Stimulated activated CD8-positive, alpha-beta memory T cell treated with anti-CD3 and anti-CD28 coated beads, Interleukin-15, amount 100 ng/mL, for 1 hour (primary cell): Measurements from ENCODE around the gene HIVEP3.

Source experiments
- DNase-seq: peaks from one replicate; pipeline ENCODE4 v3.0.0-alpha.2; 2020; ENCODE audit warnings: low read depth

Gene HIVEP3

DNA sequence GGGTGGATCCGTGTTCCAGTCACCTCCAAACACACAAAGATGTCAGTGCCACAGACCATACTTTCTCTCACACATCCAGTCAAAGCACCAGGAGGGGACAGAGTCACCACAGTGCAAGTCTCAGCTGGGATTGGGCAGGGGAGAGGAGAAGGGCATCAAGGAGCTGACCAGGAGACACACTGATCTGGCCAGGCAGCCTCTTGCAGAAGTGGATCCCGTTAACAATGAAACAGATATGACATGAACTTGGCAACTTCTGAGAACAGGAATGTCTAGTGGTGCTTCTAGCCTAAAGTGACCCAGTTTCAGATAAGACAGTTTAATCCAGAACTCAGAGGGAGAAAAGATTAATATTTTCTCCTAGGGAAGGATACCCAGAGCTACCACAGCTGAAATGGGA lies 71.0 kb downstream of the HIVEP3 start:
- no peak for DNase-seq

DNA sequence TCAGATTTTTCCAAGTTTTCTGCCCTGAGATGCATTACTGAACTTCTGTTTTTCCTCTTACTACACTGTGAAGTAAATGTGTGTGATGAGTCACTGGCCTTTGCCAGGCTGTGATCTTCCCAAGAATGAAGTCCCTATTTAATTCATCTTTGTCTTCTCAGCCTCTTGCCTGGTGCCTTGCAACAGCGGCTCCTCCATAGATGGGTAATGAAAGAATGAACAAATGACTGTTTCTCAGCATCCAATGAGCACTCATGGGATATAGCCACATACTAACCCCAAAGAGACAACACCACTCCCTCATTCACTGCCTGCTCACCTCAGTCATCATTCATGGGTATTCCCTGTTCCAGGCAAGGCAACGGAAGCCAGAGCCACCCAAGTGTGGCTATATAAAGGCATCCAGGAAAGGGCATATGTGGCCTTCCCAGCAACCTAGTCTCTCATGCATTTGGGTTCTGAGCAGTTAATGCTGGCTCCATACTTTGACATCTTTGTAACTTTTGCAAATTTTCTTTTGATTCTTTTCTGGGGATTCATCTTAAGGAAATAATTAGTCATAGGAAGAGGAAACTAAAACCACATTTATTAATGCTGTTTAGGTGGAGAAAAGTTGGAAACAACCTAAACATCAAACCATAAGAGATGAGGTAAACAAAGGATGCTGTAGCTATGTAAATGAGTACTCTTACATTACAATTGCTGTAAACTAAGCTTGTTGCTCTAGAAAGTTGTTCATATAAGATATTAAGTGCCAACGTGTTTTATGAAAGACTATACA lies 71.9 kb downstream of the HIVEP3 start:
- no peak for DNase-seq

DNA sequence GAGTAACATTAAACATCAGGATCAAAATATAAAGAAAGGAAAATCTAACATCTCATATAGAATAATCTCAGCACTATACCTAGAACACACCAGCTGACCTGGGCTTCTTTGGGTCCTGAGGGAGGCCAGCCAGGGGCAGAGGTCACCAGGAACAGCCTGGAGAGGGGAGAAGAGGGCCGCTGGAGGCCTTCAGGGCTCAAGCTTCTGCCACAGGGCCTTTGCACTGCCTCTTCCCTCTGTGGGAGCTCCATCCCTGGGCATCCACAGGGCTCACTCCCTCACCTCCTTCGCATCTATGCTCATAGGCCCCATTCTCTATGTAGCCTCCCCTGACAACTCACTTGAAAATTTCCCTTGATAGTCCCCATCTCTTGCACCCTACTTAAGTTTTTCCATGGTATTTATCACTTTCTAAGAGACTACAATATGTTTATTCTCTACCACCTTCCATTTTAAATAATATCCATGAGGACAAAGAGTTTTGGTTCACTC lies 73.9 kb downstream of the HIVEP3 start:
- DNase-seq = no peak

DNA sequence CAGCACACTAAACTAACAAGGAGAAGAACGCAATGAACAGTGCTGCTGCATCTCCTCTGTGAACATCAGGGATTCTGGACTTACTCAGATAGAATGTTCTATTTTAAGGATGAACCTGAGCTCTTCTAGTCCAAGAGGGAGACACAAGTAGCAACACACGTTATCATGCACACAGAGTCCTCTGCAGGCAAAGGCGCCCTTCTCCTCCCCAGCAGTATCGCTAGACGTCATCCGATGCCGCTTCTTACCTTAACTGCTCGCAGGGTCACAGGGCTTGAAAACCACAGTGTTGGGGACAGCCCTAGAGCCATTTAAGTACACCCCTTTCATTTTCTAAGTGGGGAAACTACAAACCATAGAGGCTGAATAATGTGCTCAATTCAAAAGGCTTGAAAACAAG lies 74.5 kb downstream of the HIVEP3 start:
- DNase-seq = no peak

DNA sequence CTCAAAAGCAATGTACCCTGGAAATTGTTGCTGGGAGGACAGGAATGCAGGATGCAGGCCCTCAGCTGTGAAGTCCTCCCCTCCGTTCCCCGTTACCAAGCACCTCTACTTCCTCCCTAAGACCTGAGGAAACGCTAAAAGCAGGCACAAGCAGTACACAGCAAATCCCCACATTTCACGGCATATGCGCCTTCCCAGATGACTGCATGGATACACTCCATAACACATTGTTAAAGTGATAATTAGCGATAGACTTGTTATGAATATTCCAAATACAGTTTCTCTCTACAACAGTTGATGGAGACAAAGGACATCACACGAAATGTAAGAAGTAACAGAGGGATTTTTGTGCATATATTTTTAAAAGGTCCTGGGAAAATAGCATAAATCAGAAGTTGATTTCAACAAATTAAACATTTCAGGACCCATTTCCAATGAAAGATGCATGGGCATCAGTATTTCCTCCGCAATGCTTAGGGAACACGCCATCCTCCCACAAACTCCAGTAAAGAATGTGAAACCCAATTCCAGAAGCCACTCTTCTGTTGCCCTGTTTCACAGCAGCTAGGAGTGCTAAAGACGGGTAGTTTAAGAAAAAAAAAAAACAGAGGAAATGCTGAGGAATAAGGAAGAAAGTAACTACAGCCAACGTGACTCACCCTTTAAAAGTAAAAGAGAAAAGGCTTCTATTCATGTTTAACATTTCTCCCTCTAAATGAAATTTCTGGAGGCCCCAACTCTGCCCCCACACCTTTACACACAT lies 75.5 kb downstream of the HIVEP3 start:
- no peak for DNase-seq

DNA sequence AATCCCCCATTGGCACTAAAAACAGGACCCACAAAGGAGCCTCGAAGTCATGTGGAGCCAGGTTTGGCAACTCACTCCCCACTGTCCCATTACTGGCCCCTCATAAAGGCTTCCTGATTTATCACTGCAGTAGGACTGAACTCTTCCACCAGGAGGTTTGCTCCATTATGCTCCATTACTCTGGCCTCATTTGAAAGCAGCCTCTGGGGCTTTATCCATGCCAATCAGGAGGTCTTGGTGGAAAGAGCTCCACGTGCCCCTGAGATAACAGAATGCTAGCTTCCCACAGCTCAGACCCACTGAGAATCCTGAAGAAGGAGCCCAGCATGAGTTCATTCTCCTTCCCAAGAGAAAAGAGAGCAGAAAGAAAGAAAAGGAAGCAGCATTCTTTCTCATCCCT lies 76.4 kb downstream of the HIVEP3 start:
- no peak for DNase-seq

DNA sequence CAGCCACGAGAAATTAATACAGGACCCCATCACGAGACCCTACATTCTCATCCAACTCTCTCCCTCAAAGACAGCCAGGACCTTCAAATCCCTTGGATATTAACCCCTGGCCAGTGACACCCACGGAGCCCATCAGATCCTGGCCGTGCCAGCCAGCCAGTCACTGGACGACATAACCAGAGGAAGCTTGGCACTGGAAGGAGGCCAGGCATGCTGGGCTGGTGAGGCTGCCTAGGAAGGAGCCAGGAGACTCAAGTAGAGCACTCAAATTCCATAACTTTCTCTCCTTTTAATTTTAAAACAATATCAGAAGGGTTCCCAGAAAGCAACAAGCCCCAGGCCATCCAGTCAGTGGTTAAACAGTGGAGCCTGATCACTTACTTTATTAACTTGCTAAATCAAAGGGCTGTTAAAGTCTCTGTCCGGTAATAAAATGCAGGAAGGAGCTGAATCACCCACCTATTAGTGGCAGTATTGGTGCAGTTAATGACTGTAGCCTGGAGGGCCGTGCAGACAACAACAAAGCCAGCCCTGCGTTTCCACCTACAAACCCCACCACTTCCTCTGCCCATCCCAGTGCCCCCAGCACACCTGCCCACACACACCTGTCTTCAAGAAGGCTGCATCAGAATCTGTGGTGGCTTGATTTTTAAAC lies 78.0 kb downstream of the HIVEP3 start:
- no peak for DNase-seq

DNA sequence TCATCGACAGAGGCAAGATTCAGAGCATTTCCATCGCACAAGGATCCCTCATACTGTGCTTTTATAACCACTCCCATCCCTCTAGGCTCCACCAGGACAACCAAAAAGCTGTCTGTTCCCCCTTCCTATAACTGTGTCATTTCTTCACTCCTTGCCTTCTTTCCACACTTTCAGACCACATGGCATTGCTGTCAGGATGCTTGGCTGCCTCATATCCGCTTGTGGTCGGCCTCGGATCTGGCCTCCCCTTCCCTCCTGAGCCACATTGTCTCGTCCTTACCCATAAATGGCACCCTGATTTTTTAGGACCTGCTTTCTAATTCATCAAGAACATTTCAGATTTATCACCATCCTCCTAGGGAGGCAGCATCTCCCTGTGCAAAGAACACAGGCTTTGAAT lies 80.5 kb downstream of the HIVEP3 start:
- DNase-seq = no peak

DNA sequence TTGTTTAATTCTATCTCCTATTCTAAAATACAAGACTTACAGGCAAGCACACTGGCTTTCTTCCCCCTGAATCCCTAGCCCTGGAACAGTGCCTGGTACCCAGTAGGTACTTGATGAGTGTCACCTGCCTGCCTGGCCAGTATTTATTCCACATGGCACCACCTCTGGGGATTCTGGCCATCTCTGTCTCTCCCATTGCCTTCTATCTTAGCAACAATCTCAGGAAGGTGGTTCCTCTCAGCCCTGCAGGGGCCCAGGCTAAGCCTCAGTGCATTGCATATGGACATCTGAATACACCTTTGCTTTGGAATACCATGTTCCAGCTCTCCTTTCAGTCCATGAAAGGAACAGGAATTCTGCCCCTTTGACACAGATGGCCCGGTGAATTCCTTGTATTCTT lies 81.0 kb downstream of the HIVEP3 start:
- no peak for DNase-seq

DNA sequence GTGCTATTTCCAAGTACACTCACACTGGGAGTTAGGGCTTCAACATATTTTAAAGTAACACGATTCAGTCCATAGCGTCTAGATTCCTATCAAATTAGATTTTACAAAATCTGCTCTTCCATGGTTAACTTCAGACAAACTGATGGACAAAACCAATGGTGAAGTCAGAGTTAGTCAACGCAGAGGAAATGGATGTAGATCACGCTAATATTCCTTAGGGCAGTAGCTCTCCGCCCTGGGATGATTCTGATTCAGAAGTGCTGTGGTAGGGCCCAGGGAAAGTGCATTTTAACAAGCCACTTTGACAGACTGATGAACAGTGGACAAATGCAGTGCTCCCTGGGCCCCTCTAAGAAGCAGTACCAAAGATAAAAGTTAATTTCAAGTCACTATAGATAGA lies 83.2 kb downstream of the HIVEP3 start:
- no peak for DNase-seq

DNA sequence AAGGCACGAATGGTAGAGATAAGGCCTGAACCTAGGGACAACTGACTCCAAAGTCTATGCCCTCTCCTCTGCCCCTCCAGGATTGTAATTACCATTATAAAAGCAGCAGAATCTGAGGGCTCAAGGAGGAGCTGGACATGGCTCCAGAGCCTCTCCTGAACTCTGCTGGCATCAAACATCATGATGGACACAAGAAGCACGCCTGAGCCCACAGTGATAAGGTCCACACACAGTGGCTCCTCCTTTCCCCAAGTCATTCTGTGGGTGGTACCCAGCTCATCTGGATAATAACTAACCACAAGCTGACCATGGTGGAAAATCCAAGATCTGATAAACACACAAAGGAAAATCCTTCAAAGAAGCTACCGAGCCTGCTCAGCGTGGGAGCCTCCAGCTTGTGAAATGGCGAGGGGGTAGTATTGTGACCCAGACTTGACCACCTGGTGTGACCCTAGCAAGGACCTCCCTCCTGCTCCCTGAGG lies 85.2 kb downstream of the HIVEP3 start:
- no peak for DNase-seq

DNA sequence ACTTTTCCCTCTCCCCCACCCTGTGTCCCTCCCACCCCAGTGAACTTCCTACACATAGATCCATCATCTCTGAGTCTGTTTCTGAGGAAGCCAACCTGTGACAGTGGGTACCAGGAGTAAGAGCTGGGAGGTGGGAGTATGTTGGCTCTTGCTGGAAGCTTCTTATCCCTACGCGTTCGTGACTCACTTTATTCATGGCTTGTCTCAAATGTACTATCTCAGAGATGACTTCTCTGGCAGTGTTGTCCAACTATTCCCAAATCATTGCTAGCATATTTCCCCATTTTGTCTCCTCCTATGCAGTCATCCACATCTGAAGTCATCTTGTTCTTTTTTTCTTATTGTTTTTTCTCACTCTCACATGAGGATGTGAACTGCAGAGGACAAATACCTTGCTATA lies 88.0 kb downstream of the HIVEP3 start:
- DNase-seq = no peak

DNA sequence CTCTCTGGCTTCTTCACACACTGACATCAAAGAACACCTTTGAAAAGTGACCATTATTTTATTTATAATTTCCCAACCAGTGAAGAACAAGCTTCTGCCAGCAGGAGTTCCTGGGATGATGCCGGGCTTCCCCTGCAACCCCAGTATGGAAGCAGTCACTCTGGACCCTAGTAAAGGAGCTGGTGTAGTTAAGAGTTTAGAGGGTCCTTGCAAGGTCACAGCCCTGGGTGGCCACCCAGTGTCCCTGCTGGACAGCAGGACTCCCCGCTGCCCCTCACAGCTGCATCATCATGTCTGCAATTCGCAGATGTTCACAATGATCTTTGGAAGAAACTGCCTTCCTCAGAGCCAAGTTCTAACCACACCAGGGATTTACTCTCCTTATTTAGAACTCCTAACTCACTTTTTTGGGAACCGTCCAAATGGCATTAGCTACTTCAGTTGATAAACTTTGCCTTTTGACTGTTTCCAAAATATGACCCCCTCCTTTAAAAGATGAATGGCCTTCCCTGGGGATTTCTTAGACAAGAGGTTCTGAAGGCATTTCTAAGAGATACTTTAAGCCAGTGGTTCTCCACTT lies 90.6 kb downstream of the HIVEP3 start:
- no peak for DNase-seq

DNA sequence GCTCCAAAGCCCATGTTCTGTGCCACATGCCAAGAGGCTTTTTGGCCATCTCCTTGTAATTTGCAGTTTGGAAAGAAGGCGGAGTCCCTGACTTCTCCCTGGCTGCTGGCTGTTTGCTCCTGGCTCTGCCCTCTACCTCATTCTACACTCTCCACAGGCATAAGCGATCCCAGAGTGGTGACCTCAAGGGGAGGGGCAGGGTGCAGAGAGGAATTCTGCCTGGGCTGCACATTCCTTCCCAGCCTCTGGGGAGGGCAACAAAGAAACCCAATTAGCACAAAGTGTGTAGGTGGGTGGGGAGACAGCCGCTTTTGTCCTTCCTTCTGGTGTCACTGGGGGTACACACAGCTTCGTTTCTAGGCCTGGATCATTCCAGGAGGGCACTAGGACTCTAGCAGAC lies 95.3 kb downstream of the HIVEP3 start:
- no peak for DNase-seq

DNA sequence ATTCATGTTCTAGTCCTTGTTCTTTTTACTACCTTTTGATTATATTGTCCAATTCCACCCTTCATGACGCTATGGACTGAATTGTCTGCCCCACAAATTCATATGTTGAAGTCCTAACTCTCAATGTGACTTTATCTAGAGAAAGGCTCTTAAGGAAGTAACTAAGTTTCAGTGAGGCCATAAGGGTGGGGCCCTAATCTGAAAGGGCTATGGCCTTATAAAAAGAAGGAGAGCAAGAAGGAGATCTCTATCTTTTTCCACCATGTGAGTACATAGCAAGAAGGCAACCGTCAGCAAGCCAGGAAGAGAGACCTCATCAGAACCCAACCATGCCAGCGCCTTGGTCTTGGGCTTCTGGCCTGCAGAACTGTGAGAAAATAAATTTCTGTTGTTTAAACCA lies 95.9 kb downstream of the HIVEP3 start:
- DNase-seq = no peak

DNA sequence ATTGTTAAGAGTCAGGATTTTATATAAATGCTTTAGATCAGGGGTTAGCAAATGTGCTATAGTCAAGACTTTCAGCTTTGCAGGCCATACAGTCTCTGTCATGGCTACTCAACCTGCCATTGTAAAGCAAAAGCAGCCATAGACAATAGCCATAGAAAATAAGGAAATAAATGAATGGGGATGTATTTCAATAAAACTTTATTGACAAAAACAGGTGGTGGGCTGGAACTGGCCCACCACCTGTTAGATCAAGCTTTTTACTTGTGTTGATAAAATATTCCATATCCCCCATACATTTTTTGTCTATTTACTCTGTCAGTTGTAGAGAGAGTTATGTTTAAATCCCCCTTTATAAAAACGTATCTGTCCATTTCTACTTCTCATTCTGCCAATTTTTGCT lies 98.9 kb downstream of the HIVEP3 start:
- no peak for DNase-seq

DNA sequence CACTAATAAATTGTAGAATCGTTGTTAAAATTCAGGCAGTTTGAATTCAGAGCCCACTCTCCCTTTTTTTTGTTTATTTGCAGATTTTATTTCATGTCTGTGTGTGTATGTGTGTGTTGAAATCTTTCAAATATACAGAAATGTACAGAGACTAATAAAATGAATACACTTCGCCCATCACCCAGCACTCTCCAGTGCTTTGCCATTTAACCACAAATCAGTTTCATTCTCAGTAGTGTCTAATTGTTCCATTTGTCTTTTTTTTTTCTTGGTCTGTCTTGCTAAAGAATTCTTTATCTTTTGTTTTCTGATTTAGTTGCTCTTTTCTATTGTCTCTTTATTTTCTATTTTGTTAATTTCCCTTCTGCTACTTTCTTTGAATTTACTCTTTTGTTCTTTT lies 99.7 kb downstream of the HIVEP3 start:
- DNase-seq = no peak

DNA sequence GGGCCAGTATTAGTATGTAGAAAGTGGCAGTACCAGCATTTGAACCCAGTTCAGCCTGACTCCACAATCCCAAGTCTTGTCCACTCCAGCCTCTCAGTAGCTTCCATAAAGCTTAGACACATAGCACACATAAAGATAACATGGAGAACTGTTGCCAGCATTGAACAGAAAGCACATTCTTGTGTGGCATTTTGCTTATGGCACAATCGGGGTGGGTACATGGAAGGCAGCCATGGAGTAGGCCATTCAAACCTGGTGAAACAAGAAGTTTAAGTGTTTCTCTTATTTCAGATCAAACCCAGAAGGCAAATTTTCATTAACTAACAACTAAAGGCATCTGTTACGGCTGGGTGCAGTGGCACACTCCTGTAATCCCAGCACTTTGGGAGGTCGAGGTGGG lies 102.7 kb downstream of the HIVEP3 start:
- DNase-seq = no peak

DNA sequence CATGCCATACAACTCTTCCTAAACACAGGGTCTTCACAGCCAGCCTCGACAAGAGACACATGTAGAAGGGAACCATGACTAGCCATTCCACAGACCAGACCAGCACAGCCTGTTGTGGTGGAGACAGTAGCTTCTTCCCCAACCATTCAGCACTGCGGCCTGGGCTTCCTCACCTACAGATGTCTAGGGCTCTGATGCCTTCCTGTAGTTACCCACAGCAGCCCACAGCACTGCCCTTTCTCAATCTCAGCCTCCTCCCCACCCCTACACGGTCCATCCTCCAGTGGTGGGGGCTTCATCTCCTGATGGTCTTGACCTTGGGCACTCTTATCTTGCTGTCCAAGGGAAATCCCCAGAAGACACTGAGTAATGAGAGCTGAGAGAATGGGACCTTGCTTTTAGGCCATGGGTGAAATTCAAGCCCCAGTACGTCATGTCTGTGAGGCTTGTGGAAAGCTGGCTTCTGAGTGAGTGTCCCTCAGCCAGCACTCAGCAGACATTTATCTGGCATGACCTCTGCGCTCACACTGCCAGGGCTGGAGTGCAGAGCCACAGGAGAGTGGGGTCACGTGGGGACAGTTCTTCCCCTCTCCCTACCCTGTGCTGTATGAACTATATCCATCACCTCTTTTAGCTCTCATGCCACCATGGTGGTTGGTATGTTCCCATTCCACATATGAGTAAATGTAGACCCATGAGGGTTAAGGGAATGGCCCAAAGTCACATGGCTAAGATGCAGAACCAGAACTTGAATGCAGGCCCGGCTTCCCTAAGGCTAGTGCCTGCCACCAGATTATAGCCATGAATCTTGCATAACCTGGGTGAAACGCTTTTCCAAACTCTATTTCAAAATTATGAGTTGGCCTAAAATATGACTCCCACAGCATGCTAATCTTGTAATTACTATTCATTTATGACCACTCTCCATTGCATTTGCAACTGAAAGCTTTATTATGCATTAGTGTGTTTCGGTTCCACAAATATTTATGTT lies 104.7 kb downstream of the HIVEP3 start:
- no peak for DNase-seq

DNA sequence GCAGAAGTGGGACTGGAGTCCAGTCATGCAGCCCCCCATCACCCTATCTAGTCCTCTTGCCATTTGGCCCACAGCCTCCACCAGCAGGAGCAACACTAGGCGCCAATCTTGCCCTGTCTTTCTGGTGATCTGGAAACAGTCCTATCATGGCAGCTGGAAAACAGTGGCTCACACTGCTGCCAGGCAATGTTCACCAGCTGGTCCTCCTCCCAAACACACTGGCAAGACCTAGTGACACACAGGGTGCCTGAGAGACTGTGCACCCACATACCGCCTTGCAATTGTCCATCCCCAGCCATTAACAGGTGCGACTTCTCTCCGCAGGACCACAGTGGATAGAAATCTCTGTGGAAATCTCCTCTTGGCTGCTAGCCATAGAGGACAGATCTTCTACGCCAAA lies 105.5 kb downstream of the HIVEP3 start:
- DNase-seq = no peak

DNA sequence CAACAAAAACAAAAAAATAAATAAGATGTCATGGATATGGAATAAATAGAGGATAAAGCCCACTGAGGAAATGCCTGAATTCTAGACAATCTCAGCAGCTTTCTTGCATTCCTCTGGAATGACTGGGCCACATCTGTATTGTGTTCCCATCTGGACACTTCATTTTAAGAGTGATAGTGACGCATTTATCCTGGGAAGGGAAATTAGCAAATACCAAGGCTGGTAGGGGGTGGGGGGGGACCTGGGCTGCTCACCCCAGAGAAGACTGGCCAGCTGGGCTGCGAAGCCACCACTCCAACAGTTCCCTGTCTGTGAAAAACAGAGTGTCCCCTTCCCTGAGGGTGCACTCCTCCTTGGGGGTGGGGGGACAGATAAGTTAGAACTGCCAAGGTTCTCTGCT lies 106.3 kb downstream of the HIVEP3 start:
- no peak for DNase-seq
